ENCODE data around the gene ZNF366.

Gene ZNF366

DNA sequence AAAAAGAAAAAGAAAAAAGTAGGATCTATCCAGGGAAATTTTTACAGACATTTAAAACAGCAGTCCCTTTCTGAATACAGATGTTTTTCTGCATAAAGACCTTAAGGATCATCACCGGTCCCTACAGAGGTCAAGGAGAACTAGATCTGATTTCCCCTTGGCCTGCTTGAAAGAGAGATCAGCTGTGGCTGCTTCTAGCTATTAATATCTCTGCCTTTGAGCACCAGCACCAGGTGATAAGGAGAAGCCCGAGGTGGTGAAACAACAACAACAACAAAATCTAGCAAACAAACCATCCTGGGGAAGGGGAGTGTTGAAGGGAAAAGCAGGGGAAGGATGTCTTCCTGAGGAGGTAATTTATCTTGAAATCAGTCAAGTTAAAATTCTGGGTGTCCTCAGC is 42.1 kb downstream of the ZNF366 start:
- DNase-seq (ENCODE audit: low read depth) = no peak

DNA sequence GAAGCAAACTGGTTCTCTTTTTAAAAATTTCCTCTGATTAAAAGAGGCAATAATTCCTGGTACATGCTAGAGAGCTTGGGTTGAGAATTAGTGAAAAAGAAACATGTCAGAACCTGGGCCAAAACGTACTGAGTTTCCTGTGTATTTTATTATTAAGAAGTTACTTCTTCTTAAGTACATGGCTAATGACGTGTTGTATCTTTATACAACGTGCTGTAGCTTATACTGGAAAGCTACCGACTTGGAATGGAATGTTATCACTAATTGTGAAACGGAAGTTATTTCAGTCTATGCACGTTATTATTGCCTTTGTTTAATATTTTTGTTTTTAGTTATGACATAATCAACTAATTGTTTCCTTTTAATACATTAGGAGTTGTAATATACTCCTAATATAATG is 43.1 kb downstream of the ZNF366 start:
- DNase-seq (ENCODE audit: low read depth) = no peak

DNA sequence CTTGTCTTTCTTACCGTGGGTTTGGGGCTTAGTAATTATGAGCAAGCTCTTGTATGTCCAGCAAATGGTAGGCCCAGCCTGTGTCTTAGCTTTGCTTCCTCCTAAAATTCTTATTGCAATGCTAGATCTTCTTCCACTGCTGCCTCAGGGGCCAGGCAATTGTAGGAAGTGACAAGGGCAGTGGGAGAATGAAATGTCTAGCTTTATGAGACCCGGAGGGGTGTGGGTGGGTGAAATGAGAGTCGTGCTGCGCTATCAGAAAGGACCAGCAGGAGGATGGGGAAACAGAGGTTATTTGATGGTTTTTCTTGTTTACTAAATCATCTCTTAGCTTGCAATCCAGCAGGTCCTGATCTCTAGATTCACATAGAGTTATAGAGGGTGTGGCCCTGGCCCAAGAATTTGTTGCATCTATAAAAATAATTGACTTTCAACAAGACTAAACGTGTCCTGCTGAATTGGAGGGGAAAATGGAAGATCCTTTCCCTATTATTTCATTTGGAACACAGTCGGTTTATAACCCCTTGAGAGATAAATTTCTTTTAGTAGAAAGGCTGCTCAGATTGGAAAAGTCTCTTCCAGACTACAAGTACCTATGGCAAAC is 43.7 kb downstream of the ZNF366 start:
- DNase-seq (ENCODE audit: low read depth) = no peak

DNA sequence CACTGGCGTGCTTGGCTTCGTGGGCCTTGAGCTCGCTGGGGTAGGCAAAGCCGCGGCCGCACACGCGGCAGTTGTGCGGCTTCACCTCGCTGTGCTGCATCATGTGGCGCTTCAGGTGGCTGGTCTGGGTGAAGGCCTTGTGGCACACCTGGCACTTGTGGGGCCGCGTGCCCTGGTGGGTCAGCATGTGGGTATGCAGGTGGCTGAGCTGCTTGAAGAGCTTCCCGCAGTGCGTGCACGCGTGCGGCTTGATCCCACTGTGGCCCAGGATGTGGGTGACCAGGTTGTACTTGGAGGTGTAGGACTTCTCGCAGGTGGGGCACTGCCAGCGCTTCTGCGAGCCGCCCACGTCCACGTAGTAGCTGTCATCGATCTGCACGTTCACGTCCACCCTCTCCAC is 46.8 kb downstream of the ZNF366 start:
- DNase-seq (ENCODE audit: low read depth) = no peak

DNA sequence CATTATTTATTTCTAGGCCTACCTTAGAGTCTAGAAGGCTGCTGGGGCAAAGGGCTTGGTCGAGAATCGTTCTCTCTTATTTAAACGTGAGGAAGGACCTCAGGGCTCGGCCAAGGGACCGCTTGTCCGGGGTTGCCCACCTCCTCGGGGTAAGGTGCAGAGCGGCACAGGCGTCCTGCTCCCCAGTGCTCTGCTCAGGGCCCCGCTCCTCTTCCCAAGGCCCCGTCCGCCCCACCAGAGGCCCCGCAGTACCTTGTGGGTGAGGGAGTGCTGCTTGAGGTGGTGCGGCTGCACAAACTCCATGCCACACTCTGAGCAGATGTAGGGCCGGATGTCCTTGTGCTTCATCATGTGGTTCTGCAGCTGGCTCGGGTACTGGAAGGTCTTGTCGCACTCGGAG is 47.3 kb downstream of the ZNF366 start:
- DNase-seq (ENCODE audit: low read depth) = no peak

DNA sequence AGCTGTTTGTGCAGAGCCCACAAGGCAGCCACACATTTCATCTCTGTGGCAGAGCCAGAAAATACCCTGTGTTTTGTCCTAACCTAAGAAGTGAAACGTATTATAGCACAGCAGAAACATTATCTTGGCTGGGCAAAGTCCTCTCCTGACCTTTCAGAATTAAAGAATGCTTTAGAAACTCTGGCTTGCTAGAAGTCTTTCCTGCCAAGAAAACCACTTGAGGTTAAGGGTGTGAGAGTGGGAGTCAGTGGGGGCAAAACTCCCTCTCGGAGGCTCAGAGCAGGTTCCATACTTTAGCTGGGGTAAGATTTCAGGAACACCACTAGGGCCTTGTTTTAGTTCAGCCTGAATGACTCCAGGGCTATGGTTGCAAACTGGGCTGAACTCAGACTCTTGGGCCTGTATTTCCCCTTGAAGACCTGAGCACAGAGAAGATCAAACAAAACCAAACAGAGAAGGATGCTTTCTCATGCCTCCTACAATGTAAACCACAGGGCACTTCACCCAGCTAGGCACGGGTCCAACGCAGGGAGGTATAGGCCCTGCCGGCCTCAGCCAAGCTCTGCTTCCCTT is 48.0 kb downstream of the ZNF366 start:
- no peak for DNase-seq (ENCODE audit: low read depth)

DNA sequence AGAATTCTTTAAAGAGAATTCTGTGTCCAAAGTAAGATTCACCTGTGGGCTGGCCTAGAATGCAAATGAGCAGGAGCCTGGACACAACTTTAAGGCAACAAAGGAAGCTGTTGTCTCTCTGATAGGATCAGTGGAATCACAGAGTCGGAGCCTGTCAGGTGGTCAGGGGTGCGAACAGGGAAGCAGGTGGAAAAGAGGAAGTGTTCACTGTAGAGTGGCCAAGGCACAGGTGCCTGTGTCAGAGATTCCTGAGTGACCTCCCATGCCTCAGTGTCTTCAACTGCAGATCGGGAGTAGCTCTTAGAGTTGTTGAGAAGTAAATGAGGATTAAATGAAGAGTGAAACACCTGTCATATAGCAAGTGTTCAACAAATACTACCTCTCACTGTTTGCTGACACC is 48.8 kb downstream of the ZNF366 start:
- DNase-seq (ENCODE audit: low read depth) = no peak

DNA sequence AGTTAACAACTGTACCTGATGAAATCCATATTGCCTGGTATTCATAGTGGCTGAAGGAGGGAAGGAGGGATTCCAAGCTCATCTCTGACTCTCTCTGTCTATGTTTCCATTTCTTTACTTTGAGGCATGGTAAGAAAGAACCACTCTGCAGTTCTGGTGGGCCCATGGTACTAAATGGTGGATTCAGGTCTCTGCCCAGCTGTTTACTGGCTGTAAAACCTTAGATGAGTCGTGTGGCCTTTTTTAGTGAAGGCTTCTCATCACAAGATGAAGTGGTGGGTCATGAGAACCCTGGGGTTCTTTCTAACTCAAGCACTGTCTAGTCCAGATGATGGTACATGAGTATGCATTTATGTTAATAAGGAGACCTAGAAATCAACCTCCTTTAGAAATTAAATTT is 49.7 kb downstream of the ZNF366 start:
- DNase-seq (ENCODE audit: low read depth) = no peak

DNA sequence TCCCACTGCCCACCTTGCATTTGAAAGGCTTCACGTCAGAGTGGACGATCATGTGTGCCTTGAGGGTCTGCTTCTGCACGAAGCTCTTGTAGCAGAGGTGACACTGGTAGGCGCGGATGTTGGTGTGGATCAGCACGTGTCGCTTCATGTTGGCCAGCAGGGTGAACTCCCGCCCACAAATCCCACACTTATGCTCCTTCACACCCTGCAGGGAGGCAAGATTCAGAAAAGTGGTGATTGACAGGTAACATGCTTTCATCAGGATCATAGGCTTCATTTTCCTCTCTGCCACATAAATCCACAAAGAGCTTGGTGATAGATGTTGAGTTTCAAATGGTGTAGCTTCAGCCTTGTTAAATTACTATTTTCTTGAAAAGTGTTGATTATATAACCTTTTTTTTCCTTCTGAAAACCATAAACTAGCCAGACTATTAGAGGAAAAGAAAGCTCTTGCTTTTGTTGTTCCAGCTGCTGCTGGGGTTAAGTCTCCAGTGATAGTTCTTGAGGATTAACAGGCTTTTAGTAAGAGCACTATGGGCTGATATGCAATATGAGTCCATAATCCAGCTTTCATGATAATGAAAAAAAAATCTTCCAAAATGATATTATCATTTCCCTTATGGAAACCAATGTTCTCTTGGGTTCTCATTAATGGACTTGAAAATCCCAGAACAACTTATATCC is 50.7 kb downstream of the ZNF366 start:
- no peak for DNase-seq (ENCODE audit: low read depth)

DNA sequence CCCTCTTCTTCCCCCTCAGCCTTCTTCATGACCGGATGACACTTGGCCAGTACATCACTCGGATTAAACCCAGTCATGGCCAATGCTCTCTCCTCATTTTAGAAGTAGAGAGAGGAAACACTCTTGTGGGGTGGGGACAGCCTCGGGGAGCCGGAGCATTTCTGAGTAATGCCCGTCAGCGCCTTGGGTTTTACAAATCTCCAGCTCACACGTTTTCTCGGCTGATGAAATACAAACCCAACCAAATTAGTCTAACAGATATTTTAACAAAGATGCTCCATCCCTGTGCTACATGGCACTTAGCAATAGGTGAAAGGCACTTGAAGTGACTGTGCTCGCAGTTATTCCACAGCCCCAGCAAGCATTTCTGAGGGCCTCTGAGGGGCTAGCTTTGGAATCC is 51.7 kb downstream of the ZNF366 start:
- DNase-seq (ENCODE audit: low read depth) = no peak

DNA sequence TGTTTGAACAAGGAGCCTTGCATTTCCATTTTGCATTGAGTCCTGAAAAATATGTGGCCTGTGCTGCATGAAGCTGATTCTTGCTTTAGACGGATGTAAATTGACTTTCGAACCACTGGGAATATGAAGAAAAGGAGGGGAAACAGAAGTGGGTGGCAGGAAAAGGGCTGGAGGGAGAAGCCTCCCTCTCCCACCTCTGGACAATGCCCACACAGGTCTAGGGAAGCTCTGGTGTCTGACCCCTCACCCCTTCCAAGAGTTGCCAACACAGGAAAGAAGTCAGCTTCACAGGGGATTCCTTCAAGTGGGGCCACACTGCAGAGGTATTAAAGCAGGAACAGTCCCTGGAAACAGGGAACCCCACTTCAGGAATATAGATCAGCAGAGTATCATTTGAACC is 52.2 kb downstream of the ZNF366 start:
- DNase-seq (ENCODE audit: low read depth) = no peak

DNA sequence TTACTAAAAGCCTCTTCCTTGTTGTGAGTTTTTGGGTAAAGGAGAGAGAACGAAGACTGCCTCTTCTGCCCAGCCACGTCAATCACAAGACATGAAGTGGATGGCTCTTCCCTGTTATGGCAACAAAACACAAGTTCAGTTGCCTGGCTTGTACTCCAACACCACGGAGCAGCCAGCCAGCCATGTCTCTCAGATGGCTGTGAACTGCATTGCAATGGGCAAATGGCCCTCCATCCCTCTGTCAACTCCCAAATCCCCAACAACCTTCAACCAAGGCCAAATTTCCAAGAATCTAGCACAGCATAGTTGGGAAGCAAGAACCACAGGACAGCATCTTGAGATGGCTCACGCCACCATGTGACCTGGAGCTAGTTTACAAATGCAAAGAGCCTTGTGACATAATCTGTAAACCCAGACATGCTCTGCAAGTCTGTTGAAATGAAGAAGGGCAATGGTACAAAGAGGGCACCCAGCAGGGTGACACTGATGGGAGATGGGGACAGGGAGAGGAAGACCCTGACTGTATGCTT is 53.9 kb downstream of the ZNF366 start:
- DNase-seq (ENCODE audit: low read depth) = no peak

DNA sequence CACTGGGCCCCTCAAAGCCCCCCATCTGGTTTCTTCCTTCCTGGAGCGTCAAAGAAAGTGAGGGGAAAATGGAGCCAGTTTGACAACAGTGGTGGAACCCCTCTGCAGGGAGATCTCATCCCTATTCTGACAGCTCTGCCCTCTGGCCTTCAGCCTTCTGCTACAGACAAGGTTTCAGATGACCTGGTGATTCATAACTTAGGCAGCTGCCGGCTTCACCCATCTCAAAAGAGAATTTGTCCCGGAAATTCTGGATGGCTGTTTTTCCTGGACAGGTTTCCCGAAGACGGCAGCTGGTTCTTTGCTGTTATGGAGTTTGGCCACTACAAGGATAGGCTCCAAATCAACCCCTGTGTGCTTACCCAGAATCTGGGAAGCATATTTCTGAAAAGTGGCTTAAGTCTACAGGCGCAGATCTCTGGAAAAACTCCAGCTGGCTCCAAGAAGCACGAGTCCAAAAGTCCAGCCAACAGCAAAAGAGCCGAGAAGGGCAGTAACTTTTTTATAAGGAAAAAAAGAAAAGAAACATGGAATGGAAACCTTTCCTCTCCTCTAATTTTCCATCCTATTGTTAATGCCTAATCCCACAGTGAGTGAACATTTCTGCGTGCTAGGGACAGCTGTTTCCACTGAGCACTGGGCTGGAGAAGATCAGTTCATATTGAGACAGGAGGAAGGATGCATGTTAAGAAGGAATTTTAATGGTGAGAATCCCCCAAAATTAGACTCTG is 54.5 kb downstream of the ZNF366 start:
- peak; percentile 88 for DNase-seq (ENCODE audit: low read depth)

DNA sequence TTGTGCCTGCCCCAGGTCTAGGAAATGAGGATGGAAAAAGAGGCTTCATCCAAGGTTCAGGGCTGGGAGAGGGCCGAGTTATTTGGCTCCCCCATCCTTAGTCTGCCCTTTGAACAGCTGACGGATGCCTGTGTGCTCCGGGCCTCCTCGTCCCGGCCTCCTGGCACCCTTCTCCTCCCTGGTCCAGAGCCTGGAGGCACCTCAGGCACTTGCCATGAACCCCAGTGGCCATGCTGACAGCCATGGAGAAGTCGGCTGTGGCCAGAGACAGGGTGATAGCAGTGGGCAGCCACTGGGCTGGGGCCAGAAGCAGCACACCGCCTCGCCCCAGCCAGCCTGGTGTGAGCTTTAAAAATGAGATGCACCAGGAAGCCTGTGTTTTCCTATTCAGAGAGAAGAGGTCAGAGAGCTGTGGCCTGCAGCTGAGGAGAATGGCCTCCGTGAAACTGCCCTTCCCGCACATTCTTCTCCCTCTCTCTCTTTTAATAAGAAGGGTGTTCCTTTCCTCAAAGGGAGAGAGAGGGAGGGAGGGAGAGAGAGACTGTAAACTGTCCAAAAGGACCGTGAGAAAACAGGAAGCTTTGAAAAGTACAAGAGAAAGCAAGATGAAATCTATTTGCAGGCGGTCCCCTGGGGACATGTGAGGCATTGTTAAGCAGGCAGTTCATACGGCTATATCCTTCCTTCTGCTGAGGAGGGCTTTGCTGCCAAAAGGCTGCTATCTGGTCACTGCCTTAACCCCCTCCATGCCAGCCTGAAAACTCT is 55.3 kb downstream of the ZNF366 start:
- peak; percentile 98 for DNase-seq (ENCODE audit: low read depth)

DNA sequence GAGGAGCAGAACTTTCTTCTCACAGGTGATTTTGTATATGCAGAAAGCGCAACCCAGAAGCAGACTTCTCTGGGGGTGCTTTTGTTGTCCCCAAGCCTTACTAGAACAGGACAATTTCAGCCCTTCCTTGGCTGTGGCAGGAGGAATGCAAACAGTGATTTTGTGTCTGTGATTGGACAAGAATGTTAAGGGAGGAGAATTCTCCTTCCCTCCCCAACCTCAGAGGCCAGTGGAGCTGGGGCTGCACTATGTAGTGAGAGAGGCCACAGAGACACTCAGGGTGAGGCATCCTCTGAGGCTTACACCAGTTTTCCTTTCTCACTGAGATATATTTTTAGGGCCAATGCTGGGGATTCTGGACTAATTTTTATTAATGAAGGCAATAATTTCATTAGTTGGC is 58.8 kb downstream of the ZNF366 start:
- DNase-seq (ENCODE audit: low read depth) = no peak

DNA sequence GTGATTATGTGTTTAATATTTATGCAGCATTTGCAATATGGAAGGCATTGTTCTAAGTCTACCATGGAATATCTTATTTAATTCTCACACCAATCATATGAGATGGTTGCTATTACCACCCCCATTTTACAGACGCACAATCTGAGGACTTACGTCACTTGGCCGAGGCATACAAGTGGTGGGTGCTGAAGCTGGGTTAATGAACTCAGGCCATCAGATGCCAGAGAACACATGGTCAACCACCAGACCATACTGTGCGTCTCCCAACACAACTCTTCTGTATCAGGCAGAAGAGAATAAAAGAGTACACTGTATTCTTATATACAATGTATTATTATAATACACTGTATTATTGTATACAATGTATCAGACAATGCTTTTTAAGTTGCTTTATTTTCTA is 59.5 kb downstream of the ZNF366 start:
- DNase-seq (ENCODE audit: low read depth) = no peak

DNA sequence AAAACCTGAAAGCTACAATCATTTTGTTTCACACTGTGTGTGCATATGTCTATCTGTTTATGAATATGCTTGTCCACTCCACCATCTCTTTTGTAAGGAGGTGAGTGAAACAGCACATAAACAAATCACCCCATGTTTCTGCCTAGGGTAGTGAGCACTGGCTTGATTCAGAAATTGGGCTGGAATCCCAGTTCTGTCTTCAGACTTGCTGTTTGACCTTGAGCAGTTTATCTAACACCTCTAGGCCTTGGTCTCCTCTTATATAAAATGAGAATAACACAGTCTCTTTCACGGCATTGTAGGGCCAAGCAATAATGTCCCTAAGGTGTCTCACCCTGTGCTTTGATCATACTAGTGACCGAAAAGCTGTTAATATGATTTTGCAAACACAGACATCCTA is 61.2 kb downstream of the ZNF366 start:
- no peak for DNase-seq (ENCODE audit: low read depth)

DNA sequence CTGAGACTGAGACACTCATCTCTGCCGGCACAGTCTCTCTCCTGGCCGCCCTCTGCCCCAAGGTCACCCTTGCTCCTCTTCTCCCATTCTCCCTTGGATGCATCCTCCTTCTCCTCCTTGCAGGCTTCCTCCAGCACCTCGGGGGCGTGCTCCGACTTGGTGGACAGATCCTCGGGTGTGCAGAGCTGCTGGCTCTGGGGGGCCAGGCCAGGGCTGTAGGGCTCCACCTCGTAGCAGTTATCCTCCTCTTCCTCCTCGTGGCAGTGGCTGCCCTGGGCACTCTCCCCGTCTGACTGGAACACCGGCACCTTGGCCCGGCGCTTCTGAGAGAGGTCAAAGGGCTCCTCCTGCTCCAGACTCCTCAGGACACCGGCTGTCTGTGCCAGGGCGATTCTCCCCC is 63.3 kb downstream of the ZNF366 start:
- DNase-seq (ENCODE audit: low read depth) = no peak

DNA sequence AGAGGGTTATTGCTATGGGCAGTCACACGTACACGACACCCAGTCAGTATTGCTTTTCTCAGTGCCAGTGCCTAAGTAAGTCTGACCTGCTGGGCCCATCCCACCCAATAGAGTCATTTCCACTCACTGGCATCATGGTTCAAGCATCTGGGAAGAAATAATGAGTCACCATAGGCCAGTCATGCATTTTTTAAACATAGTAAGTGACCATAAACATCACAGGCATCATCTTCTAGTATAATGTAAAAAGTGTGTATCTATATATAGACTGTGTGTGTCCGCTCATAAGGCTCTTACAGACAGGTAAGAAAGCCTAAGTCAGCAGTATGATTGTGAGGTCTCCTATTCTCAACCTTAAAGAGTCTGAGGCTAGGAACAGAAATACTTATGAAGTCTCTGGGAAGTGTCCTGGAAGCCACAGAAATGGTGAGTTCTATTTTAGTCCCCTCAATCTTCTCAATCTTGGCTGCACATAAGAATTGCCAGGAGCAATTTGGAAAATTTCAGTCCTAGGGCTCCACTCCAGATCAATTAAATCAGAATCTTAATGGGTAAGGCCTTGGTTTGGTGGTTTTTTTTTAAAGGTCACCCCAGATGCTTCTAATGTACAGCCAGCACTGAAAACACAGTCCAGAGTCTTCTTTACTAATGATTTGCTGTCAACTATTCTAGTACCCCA is 65.2 kb downstream of the ZNF366 start:
- DNase-seq (ENCODE audit: low read depth) = peak; percentile 88

DNA sequence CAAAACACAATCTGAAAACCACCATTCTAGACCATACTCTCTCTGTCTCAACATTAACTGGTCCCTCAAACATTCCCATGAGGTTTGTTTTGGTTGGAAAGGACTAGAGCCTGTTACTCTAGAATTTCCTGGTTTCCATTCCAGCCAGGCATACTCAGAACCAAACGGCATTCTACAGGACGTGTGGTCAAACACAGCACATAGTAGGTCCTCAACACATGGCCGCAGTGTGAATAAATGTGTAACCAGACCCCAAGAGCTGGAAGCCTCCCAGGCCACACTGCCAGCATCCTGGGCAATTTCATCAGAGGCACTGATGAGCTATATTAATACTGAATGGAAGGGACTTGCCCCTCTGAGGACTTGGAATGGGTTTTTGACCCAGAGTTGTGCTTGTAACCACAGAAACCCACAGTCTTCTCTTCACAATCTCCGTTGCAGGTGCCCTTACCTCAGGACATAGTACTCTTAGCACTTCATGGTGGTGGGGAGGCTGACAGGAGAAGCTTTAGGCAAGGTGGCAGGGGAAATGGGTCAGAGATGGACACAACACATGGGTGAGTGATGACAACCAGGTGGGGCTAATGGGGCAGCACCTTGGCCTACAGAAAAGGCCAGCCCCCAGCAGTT is 66.0 kb downstream of the ZNF366 start:
- no peak for DNase-seq (ENCODE audit: low read depth)

DNA sequence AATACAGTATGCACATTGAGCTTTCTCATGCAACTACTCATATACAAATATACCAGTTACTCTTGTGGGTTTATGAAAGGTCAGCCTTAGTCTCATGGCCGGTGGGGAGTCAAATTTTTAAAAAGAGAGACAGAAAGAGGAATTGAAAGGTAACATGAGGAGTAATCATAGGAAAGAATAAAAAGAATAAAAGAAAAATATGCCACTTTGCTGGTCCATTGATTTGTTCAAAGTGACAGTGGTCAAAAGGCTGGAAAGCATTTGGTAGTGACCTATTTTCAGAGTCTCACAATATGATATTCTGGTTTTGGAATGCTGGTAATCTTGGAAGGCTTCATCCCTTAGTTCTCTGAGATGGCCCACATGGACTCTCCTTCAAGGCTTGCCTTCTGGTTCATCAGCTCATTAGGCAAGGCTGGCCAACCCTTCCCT is 67.0 kb downstream of the ZNF366 start:
- DNase-seq (ENCODE audit: low read depth) = no peak
